ENCODE data around the gene ZNF106.

The ZNF106 gene

DNA sequence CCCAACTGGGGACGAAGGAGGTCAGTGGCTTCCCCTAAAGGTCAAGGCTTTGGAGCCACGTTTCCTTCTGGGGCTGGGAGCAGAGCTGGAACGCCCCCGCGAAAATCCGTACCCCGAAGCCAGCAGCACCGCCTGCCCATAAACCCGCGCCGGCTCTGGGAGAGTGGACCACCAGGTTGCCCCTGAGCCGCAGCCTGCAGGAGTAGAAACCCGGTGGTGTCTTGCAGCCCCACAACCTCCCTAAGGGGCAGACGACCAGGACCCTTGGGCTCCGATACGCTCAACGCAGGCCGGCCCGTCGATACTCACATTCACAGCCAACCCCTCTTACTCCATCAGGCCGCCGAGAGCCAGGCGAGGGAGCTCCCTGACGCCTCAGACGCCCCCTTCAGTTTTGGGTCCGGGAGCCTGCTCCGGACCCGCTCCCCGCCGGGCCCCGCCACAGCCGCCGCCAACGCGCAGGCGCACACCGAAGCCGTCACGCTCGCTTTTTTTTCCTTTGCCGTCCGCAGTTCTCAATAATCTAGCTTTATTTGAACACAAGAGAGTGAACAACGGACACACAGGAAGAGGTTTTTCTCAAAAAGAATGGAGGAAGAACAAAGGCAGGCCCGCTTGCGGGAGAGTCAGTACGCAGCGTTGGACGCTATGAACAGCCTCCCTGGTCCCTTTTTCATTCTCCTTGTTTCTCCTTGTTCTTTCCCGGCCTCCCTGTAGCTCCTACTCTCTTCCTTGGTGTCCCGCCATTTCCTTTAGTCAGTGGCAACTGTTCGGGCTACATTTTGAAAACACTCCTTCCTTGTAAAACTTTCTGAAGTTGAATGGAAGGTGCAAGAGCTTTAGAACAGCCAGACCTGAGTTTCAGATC, at the start of gene ZNF106:
Gene ZNF106 (minus strand): TSS at position 471 of the 868 bp plus-strand sequence. CDS start 18,852 bp downstream, outside the sequence.
- Histone ChIP-seq H2AFZ (ENCODE audit: low read length, unreplicated experiment) (peak within 1 kb of the TSS; percentile 56), H3K36me3 (ENCODE audit: insufficient read depth, low read length) (no peaks in the 10 kb centered on the region), H3K4me3 (ENCODE audit: low read depth, low read length) (peak within 1 kb of the TSS; percentile 88), H3K27me3 (ENCODE audit: insufficient read depth, low read length) (no peaks in the 10 kb centered on the region), H3K79me2 (ENCODE audit: control insufficient read depth, insufficient read depth, low read length, unreplicated experiment) (peaks cover 44% of the 10 kb centered on the region), H3K27ac (ENCODE audit: low read depth, low read length) (peak within 1 kb of the TSS; percentile 95), H3K4me1 (ENCODE audit: control insufficient read depth, insufficient read depth, low read length, unreplicated experiment) (peaks cover 27% of the 10 kb centered on the region)

DNA sequence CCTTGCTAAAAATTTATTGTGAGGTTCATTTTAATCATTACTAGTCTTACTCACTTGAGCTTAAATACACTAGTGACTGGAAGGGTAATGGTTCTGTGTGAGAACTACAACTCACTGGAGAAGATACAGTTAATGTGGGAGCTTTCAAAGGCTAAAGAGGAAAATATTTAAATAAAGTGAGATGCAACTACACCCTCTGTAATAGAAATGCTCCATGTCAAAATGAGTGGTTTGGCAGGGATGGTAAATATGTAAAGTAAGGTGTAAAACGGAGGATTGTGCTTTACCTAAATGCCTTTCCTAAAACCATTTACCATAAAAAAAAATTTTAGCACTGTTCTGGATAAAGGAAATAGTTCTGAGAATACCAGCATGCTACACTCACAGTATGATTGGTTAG, 42.3 kb upstream of the ZNF106 start:
- H3K79me2 ChIP-seq (ENCODE audit: control insufficient read depth, insufficient read depth, low read length, unreplicated experiment), result no peaks in the 10 kb centered on the region
- no peaks in the 10 kb centered on the region for H3K27me3 ChIP-seq (ENCODE audit: insufficient read depth, low read length)
- no peaks in the 10 kb centered on the region for H3K4me1 ChIP-seq (ENCODE audit: control insufficient read depth, insufficient read depth, low read length, unreplicated experiment)
- H3K36me3 ChIP-seq (ENCODE audit: insufficient read depth, low read length), result peaks cover 30% of the 10 kb centered on the region
- no peak overlapping the region for H2AFZ ChIP-seq (ENCODE audit: low read length, unreplicated experiment)
- H3K4me3 ChIP-seq (ENCODE audit: low read depth, low read length), result no peak overlapping the region
- no peak overlapping the region for H3K27ac ChIP-seq (ENCODE audit: low read depth, low read length)

DNA sequence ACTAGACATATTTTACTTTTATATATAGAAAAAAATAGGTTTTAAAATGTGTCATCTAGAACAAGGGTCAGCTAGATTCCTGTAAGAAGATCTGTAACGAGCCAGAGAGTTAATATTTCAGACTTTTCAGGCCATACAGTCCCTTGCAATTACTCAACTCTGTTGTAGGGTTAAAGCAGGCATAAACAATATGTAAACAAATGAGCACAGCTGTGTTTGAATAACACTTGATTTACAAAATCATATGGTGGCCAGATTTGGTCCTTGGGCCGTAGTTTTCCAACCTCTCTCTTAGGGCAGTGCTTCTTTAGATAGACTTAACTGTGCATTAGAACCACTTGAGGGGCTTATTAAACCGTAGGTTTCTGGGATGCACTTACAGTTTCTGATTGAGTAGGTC, 38.0 kb upstream of the ZNF106 start:
- Histone ChIP-seq H3K36me3 (ENCODE audit: insufficient read depth, low read length) (peaks cover 30% of the 10 kb centered on the region), H3K27me3 (ENCODE audit: insufficient read depth, low read length) (no peaks in the 10 kb centered on the region), H3K4me1 (ENCODE audit: control insufficient read depth, insufficient read depth, low read length, unreplicated experiment) (no peaks in the 10 kb centered on the region), H2AFZ (ENCODE audit: low read length, unreplicated experiment) (no peak overlapping the region), H3K27ac (ENCODE audit: low read depth, low read length) (no peak overlapping the region), H3K4me3 (ENCODE audit: low read depth, low read length) (no peak overlapping the region), H3K79me2 (ENCODE audit: control insufficient read depth, insufficient read depth, low read length, unreplicated experiment) (no peaks in the 10 kb centered on the region)

DNA sequence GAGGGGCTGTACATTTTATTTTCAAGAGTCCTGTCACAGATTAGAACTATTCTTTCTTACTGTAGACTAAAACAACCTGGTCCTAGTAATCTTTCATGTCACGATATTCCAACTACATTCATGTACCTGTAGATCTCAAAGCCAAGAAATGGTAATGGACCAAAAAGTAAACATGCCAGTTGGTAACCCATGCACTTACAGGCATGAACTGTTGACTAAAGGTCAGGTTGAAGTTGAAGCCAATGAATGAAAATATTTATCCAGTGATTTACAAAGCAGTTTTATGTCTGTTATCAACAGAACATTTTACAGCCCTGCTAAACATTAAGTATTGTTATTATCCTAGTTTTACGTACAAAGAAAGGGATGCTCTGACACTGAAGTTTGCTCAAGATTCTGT, 32.4 kb upstream of the ZNF106 start:
- Histone ChIP-seq H3K4me3 (ENCODE audit: low read depth, low read length) (no peak overlapping the region), H3K27ac (ENCODE audit: low read depth, low read length) (no peak overlapping the region), H3K36me3 (ENCODE audit: insufficient read depth, low read length) (peaks cover 12% of the 10 kb centered on the region; the same call in 1 of the 2 replicates), H3K27me3 (ENCODE audit: insufficient read depth, low read length) (no peaks in the 10 kb centered on the region), H3K79me2 (ENCODE audit: control insufficient read depth, insufficient read depth, low read length, unreplicated experiment) (no peaks in the 10 kb centered on the region), H3K4me1 (ENCODE audit: control insufficient read depth, insufficient read depth, low read length, unreplicated experiment) (no peaks in the 10 kb centered on the region), H2AFZ (ENCODE audit: low read length, unreplicated experiment) (no peak overlapping the region)

DNA sequence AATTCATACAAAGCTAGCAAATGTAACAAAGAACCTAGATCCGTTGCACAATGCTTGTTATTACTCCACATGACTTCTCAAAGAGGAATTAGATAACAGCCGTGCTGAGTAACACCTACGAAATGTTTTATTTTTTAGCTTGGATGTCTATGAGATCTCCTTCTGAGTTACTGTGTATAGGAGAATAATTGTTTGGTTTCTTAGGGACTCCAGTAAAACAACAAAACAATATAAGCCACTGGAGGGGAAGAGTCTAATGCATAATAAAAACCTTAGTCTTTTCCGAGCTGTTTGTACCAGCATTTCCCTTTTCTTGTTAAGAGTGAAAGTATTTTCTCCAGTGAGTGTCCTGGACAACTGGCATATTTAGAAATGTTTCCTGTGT, 20.1 kb upstream of the ZNF106 start:
- peaks cover 44% of the 10 kb centered on the region for H3K79me2 ChIP-seq (ENCODE audit: control insufficient read depth, insufficient read depth, low read length, unreplicated experiment)
- H3K36me3 ChIP-seq (ENCODE audit: insufficient read depth, low read length), result peaks cover 19% of the 10 kb centered on the region
- peak overlapping the region; percentile 66 for H3K4me3 ChIP-seq (ENCODE audit: low read depth, low read length)
- peak overlapping the region; percentile 27 for H2AFZ ChIP-seq (ENCODE audit: low read length, unreplicated experiment)
- H3K27ac ChIP-seq (ENCODE audit: low read depth, low read length), result peak overlapping the region; percentile 89
- H3K4me1 ChIP-seq (ENCODE audit: control insufficient read depth, insufficient read depth, low read length, unreplicated experiment), result peaks cover 40% of the 10 kb centered on the region
- no peaks in the 10 kb centered on the region for H3K27me3 ChIP-seq (ENCODE audit: insufficient read depth, low read length)

DNA sequence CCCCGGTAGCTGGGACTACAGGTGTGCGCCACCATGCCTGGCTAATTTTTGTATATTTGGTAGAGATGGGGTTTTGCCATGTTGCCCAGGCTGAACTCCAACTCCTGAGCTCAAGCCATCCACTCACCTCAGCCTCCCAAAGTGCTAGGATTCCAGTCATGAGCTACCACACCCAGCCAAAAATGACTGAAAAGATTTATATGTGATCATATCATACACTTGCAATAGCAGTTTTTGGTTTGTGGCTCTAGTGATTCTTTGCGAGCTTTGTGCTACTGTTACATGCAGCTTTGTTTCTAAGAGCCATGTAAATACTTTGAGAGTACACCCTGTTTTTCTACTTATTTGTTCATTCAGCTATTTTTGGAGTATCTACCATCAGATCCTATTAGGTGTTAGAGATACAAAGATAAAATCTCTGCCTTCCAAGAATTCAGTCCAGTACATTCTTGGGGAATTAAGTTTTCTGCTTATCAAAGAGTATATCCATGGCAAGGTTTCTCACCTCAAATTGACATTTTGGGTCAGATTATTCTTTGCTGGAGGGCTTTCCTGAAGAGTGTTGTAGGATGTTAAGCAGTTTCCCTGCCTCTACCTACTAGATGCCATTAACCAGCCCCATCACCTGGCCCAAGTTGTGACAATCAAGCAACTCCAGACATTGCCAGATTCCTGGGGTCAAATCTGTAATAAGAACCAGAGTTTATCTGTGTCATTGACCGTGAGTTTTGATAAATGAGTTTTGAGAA, 19.5 kb upstream of the ZNF106 start:
- H3K4me3 ChIP-seq (ENCODE audit: low read depth, low read length), result peak overlapping the region; percentile 66
- H3K27ac ChIP-seq (ENCODE audit: low read depth, low read length), result peak overlapping the region; percentile 89
- no peaks in the 10 kb centered on the region for H3K27me3 ChIP-seq (ENCODE audit: insufficient read depth, low read length)
- peaks cover 19% of the 10 kb centered on the region for H3K36me3 ChIP-seq (ENCODE audit: insufficient read depth, low read length)
- peak overlapping the region; percentile 19 for H2AFZ ChIP-seq (ENCODE audit: low read length, unreplicated experiment)
- peaks cover 44% of the 10 kb centered on the region for H3K79me2 ChIP-seq (ENCODE audit: control insufficient read depth, insufficient read depth, low read length, unreplicated experiment)
- peaks cover 42% of the 10 kb centered on the region for H3K4me1 ChIP-seq (ENCODE audit: control insufficient read depth, insufficient read depth, low read length, unreplicated experiment)

DNA sequence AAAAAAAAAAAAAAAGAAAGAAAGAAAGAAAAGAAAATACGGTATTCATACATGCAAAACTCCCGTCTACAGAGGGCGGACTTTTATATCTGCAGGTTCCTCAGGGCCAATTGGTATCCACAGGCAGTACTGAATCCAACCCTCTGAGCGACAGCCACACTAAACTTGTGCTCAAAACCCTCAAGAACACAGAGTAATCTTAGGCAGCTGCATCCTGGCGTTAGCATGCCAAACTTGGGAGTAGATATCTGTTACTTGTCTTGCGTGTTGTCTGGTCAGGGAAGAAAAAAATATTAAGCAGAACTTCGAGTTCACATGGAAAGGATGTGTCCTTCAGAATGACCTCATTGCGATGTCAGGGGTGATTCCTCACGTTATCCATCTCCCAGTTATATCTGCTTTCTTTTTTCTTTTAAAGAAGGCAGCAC, 17.3 kb upstream of the ZNF106 start:
- Histone ChIP-seq H3K27me3 (ENCODE audit: insufficient read depth, low read length) (no peaks in the 10 kb centered on the region), H3K36me3 (ENCODE audit: insufficient read depth, low read length) (peaks cover 6% of the 10 kb centered on the region), H2AFZ (ENCODE audit: low read length, unreplicated experiment) (no peak overlapping the region), H3K27ac (ENCODE audit: low read depth, low read length) (peak overlapping the region; percentile 4; the same call in 1 of the 2 replicates), H3K4me3 (ENCODE audit: low read depth, low read length) (no peak overlapping the region), H3K79me2 (ENCODE audit: control insufficient read depth, insufficient read depth, low read length, unreplicated experiment) (peaks cover 43% of the 10 kb centered on the region), H3K4me1 (ENCODE audit: control insufficient read depth, insufficient read depth, low read length, unreplicated experiment) (peaks cover 55% of the 10 kb centered on the region)

DNA sequence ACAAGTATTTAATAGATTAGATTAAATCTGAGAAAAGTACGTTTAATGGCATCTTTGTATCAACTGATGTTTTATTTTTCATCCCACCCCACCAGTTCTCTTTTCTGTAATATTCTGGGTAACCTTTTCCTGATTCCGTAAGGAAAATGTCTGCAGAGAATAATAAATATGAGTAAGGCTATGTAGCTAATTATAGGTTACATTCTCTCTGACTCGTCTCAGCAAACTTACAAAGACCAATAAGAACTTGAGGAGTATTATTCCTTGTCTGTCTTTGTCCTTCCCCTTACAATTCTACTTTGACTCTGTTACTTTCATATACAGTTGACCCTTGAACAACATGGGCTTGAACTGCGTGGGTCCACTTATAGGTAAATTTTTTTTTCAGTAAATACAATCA, 16.6 kb upstream of the ZNF106 start:
- Histone ChIP-seq H3K27me3 (ENCODE audit: insufficient read depth, low read length) (no peaks in the 10 kb centered on the region), H3K4me1 (ENCODE audit: control insufficient read depth, insufficient read depth, low read length, unreplicated experiment) (peaks cover 55% of the 10 kb centered on the region), H2AFZ (ENCODE audit: low read length, unreplicated experiment) (no peak overlapping the region), H3K36me3 (ENCODE audit: insufficient read depth, low read length) (no peaks in the 10 kb centered on the region), H3K4me3 (ENCODE audit: low read depth, low read length) (no peak overlapping the region), H3K27ac (ENCODE audit: low read depth, low read length) (peak overlapping the region; percentile 6; the same call in 1 of the 2 replicates), H3K79me2 (ENCODE audit: control insufficient read depth, insufficient read depth, low read length, unreplicated experiment) (peaks cover 42% of the 10 kb centered on the region)

DNA sequence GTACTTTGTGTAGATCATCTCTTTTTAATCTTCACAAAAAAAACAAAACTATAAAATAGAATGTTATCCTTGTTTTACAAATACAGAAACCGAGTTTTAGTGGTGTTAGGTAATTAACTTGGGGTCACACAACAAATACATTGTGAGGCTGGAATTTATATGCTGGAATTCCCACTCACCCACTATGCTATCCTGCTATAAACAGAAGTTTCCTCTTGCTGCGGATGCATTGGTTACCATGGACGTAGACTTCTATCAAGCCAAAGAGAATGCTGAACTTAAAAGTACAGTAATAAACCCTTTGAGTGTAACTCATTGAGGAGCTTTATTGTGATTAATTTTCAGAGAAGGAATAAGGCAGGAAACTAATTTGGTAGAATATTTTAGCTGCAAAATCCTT, 13.7 kb upstream of the ZNF106 start:
- no peaks in the 10 kb centered on the region for H3K36me3 ChIP-seq (ENCODE audit: insufficient read depth, low read length)
- no peak overlapping the region for H2AFZ ChIP-seq (ENCODE audit: low read length, unreplicated experiment)
- H3K79me2 ChIP-seq (ENCODE audit: control insufficient read depth, insufficient read depth, low read length, unreplicated experiment), result peaks cover 63% of the 10 kb centered on the region
- peaks cover 53% of the 10 kb centered on the region for H3K4me1 ChIP-seq (ENCODE audit: control insufficient read depth, insufficient read depth, low read length, unreplicated experiment)
- no peak overlapping the region for H3K4me3 ChIP-seq (ENCODE audit: low read depth, low read length)
- H3K27me3 ChIP-seq (ENCODE audit: insufficient read depth, low read length), result no peaks in the 10 kb centered on the region
- peak overlapping the region; percentile 11 for H3K27ac ChIP-seq (ENCODE audit: low read depth, low read length)

DNA sequence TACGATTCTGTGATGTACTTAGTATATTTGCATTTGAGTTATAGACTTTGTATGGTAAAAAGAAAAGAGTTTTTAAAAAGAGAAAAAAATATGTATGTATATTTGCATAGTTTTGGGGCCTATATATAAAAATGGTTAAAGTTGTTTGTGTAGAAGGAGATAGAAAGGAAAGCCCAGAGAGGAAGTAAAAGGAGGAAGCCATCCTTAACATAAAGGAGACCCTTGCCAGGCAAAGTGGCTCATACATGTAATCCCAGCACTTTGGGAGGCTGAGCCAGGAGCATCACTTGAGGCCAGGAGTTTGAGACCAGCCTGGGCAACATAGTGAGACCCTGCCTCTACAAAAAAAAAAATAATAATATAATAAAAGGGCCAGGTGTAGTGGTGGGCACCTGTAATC, 12.9 kb upstream of the ZNF106 start:
- H3K4me3 ChIP-seq (ENCODE audit: low read depth, low read length), result no peak overlapping the region
- no peaks in the 10 kb centered on the region for H3K36me3 ChIP-seq (ENCODE audit: insufficient read depth, low read length)
- no peak overlapping the region for H2AFZ ChIP-seq (ENCODE audit: low read length, unreplicated experiment)
- peaks cover 60% of the 10 kb centered on the region for H3K4me1 ChIP-seq (ENCODE audit: control insufficient read depth, insufficient read depth, low read length, unreplicated experiment)
- H3K27ac ChIP-seq (ENCODE audit: low read depth, low read length), result no peak overlapping the region
- H3K27me3 ChIP-seq (ENCODE audit: insufficient read depth, low read length), result no peaks in the 10 kb centered on the region
- H3K79me2 ChIP-seq (ENCODE audit: control insufficient read depth, insufficient read depth, low read length, unreplicated experiment), result peaks cover 65% of the 10 kb centered on the region

Data from ACC112 (cell line).